Measurements from ENCODE around the gene PHTF2. TPM values are rescaled to one million over a fixed set of nuclear protein-coding genes. Genes with fewer than 3 reads are reported as not detected.

PHTF2 gene
- total and polyA plus RNA-seq, 2 of the 4 experiments (the other 2 are of a cell fraction), result 28.3 to 69.9 TPM

DNA sequence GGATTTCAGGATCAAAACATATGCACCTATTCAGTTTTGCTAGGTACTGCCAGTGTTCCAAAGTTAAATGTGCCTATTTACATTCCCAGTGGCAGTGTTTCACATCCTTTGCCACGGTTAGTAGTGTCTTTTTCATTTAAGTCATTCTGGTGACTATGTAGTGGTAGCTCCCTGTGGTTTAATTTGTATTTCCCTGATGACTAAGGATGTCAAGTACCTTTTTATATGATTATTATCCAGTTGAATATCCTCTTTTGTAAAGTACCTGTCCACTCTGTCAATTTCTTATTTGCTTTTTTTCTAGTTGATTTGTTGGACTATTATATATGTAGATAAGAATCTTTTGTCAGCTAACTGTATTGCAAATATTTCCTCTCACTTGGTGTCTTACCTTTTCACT, 45.4 kb upstream of the PHTF2 start:
- H3K56ac ChIP-seq (ENCODE audit: extremely low read depth, insufficient read depth, low read length), result no peak overlapping the region
- H3K4me3 ChIP-seq (ENCODE audit: insufficient read depth, low read depth, low read length), result no peak overlapping the region
- POLR2A ChIA-PET (ENCODE audit: unreplicated experiment), result interaction anchor here (0.6 kb wide), 1 partner anchor 337 kb away, joined by 15 read pairs; the partner anchor contains the start of gene GSAP
- no peak overlapping the region for H2BK20ac ChIP-seq (ENCODE audit: low read depth, low read length)
- H2BK5ac ChIP-seq (ENCODE audit: low read depth, low read length, poor library complexity, severe bottlenecking), result no peak overlapping the region
- dilution Hi-C loops (cut with HindIII; ENCODE audit: low sequenced_read_pairs, unreplicated experiment) (no loop called here), in situ Hi-C loops (cut with MboI; ENCODE audit: low sequenced_read_pairs) (loop anchor here (5.0 kb wide), 1 partner anchor 96 kb away; no protein-coding TSS in a partner anchor), intact Hi-C loops (cut with micrococcal nuclease) (no loop called here)
- no peaks in the 10 kb centered on the region for H3K27me3 ChIP-seq (ENCODE audit: control insufficient read depth, insufficient read depth, low read length)
- H4K5ac ChIP-seq (ENCODE audit: low read depth, low read length), result no peak overlapping the region
- no peak overlapping the region for H2AK9ac ChIP-seq (replicated peaks; ENCODE audit: low read depth, low read length, poor library complexity)
- no peak overlapping the region for H4K8ac ChIP-seq (ENCODE audit: low read depth in 2 of 2, low read length in 2 of 2)
- no peak overlapping the region for H4K91ac ChIP-seq (ENCODE audit: insufficient read depth, low read depth, low read length)
- 0 out of 2 replicates have a peak, but pooled peaks cover 9% of the 10 kb centered on the region for H4K20me1 ChIP-seq (ENCODE audit: insufficient read depth, low read length)
- peaks cover 2% of the 10 kb centered on the region for H3K36me3 ChIP-seq (ENCODE audit: control insufficient read depth, insufficient read depth, low read length)
- no peak overlapping the region for H2BK15ac ChIP-seq (ENCODE audit: low read depth, low read length)
- peaks cover 8% of the 10 kb centered on the region; the same call in 1 of the 2 replicates for H3K9me1 ChIP-seq (ENCODE audit: insufficient read depth, low read length)
- H3K79me1 ChIP-seq (ENCODE audit: low read depth in 1 of 2, low read length in 2 of 2), result peaks cover 12 to 62% of the 10 kb centered on the region in 2 experiments; a peak in 3 of 4 replicates
- no peak overlapping the region for H2AFZ ChIP-seq (replicated peaks; ENCODE audit: low read length, poor library complexity)
- no peak overlapping the region for H3K4me2 ChIP-seq (ENCODE audit: low read depth, low read length)
- H3K4me1 ChIP-seq (ENCODE audit: control insufficient read depth, insufficient read depth, low read length), result peaks cover 2% of the 10 kb centered on the region; the same call in 1 of the 2 replicates
- CTCF ChIA-PET, result no interaction called here
- DNase-seq (no peak), ATAC-seq (ENCODE audit: low read depth) (no peak)
- no peak overlapping the region for H3K23ac ChIP-seq (ENCODE audit: low read depth, low read length)
- no CpG with 5 or more reads among the region's 1 CpG for WGBS, 2 experiments (ENCODE audit: extremely low coverage in 2 of 2, insufficient read length in 1 of 2)
- H3K9ac ChIP-seq (ENCODE audit: low read depth, low read length), result no peak overlapping the region
- no peak overlapping the region for H2BK120ac ChIP-seq (ENCODE audit: low read depth, low read length)
- no peak overlapping the region for H3K18ac ChIP-seq (ENCODE audit: low read depth, low read length)
- no peak overlapping the region for H2AK5ac ChIP-seq (ENCODE audit: low read depth, low read length)
- no peak overlapping the region for H3K14ac ChIP-seq (replicated peaks; ENCODE audit: low read depth, low read length)
- BruUV-seq (replicated peaks), result no TSS peak
- no peaks in the 10 kb centered on the region for H3K9me3 ChIP-seq (ENCODE audit: control insufficient read depth, insufficient read depth, low read length)
- H3K4ac ChIP-seq (ENCODE audit: low read depth, low read length), result no peak overlapping the region
- H3K27ac ChIP-seq (ENCODE audit: insufficient read depth, low read length), result no peak overlapping the region
- no peak for TF ChIP-seq MAFK (IDR thresholded peaks at IDR 0.05; ENCODE audit: low read depth, low read length)
- no peak for TF ChIP-seq MXI1 (IDR thresholded peaks at IDR 0.05; ENCODE audit: borderline replicate concordance, low read depth, low read length)
- TF ChIP-seq RCOR1 (IDR thresholded peaks at IDR 0.05; ENCODE audit: insufficient replicate concordance, low read length), result no peak

Measured in IMR-90 (cell line).